Uterus (tissue), 2 donors: ENCODE data around the gene NSD1.

Experiments
- CTCF ChIP-seq, 4 experiments: fragments of 200-600 bp in 2 of 4; fragments of 450-650 bp in 2 of 4; sonication (generic) in 2 of 4; IDR thresholded peaks; one replicate each; pipeline ENCODE4 v1.5.1; 2016 to 2019; ENCODE audit warnings: antibody characterized with exemption in 4 of 4, mild to moderate bottlenecking in 2 of 4, moderate library complexity in 1 of 4
- POLR2A ChIP-seq, 2 donors: fragments of 450-650 bp; IDR thresholded peaks; one replicate each; pipeline ENCODE4 v1.6.1; 2016; ENCODE audit warnings: antibody characterized with exemption in 2 of 2, mild to moderate bottlenecking in 1 of 2, moderate library complexity in 1 of 2

GRCh38 chr5:177346820-177347219 lies 213.2 kb downstream of the NSD1 start:
- TF ChIP-seq POLR2A (IDR thresholded peaks at IDR 0.05) (no peak), CTCF (IDR thresholded peaks at IDR 0.05) (no peak)
